Measurements from ENCODE around the gene PTPRN2.

Gene PTPRN2

DNA sequence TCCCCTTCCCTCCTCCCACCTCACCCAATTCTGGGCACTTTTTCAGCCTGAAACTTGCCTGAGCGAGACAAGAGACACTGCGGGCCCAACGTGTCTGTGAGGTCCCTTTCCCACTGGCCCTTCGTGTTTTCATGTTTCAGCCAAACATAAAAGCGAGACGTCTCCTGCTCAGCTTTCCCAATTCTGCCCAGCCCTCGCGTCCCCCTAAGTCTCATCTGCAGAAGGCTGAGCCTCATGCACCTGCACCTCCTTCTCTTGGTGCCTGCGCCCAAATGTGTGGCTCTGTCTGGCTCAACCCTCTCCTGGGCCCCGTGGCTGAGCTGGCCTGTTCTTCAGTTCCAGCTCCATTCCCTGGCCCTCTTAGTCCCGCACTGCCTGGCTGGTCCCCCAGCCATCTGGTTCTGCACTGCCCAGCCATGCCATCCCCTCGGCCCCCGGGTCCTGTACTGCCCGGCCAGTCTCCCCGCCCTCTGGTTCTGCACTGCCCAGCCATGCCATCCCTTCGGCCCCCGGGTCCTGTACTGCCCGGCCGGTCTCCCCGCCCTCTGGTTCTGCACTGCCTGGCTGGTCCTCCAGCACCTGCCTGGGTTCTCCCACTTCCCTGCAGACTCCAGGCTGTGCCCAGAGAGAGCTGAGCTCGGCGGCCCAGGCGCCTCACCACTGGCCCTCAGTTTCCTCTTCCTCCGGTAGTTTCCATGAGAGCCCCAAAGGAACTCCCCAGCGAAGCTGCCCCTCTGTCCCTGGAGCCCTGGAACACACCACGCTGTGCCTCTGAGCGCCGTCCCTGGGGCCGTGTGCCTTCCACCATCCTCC is 1026.7 kb downstream of the PTPRN2 start:
- CTCF ChIA-PET, result no interaction called here
- TF ChIP-seq, protein P1, sequence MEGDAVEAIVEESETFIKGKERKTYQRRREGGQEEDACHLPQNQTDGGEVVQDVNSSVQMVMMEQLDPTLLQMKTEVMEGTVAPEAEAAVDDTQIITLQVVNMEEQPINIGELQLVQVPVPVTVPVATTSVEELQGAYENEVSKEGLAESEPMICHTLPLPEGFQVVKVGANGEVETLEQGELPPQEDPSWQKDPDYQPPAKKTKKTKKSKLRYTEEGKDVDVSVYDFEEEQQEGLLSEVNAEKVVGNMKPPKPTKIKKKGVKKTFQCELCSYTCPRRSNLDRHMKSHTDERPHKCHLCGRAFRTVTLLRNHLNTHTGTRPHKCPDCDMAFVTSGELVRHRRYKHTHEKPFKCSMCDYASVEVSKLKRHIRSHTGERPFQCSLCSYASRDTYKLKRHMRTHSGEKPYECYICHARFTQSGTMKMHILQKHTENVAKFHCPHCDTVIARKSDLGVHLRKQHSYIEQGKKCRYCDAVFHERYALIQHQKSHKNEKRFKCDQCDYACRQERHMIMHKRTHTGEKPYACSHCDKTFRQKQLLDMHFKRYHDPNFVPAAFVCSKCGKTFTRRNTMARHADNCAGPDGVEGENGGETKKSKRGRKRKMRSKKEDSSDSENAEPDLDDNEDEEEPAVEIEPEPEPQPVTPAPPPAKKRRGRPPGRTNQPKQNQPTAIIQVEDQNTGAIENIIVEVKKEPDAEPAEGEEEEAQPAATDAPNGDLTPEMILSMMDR (IDR thresholded peaks at IDR 0.05; ENCODE audit: insufficient read depth, low read length, missing control alignments), result no peak
- POLR2A ChIA-PET, result no interaction called here
- DNase-seq (ENCODE audit: low read depth, low spot score), result no peak
- H3K4me3 ChIP-seq (ENCODE audit: low read depth, low read length), result no peak overlapping the region

DNA sequence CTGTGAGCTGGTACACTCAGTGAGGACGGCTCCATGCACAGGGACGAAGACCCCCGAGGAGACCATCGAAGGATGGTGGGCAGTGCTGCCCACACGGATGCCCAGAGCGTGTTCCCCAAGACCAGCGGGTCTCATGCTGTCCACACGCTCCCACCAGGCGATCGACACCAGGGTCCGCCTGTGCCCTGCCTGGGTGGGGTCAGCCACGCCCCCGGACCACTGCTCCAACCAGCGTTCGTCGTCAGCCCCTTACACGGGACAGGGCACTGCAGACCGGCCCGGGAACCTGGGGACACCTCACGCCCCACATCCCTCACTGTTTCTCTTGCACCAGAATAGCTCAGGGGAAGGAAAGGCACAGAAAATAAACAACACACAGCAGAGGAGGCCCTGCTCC is 1027.4 kb downstream of the PTPRN2 start:
- ChIA-PET POLR2A (no interaction called here), CTCF (no interaction called here)
- TF ChIP-seq, protein P1 (IDR thresholded peaks at IDR 0.05; ENCODE audit: insufficient read depth, low read length, missing control alignments), result no peak
- no peak overlapping the region for H3K4me3 ChIP-seq (ENCODE audit: low read depth, low read length)
- no peak for DNase-seq (ENCODE audit: low read depth, low spot score)

DNA sequence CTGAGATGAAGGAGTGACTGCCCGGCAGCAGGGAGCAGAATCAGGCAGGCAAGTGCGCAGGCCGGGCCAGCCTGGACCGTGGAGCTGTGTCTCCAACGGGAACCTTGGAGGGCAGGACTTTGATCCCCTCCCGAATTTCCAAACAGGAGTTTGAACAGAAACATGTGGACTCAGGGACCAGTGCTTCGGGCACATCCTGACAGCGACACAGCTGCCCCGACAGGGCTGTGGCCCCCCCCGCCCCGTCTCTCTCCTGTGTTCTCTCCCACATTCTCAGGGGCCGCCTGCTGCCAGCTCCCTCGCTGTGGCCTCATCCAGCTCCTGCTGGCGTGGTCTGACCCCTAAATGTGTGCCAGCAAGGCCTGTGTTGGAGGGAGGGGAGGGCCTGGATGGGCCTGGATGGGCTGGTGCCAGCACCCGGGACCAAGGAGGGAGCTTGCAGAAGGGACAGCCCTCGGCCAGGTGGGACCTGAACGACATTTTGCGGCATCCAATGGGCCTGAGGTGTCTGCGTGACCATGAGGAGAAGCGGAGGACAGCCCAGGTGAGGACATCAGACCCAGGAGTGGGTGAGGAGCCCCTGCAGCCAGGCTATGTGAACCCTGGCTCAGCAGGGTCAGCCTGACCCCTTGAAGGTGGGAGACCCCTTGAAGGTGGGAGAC is 1027.9 kb downstream of the PTPRN2 start:
- no peak overlapping the region for H3K4me3 ChIP-seq (ENCODE audit: low read depth, low read length)
- TF ChIP-seq, protein P1 (IDR thresholded peaks at IDR 0.05; ENCODE audit: insufficient read depth, low read length, missing control alignments), result no peak
- POLR2A ChIA-PET, result no interaction called here
- DNase-seq (ENCODE audit: low read depth, low spot score), result no peak
- CTCF ChIA-PET, result no interaction called here

DNA sequence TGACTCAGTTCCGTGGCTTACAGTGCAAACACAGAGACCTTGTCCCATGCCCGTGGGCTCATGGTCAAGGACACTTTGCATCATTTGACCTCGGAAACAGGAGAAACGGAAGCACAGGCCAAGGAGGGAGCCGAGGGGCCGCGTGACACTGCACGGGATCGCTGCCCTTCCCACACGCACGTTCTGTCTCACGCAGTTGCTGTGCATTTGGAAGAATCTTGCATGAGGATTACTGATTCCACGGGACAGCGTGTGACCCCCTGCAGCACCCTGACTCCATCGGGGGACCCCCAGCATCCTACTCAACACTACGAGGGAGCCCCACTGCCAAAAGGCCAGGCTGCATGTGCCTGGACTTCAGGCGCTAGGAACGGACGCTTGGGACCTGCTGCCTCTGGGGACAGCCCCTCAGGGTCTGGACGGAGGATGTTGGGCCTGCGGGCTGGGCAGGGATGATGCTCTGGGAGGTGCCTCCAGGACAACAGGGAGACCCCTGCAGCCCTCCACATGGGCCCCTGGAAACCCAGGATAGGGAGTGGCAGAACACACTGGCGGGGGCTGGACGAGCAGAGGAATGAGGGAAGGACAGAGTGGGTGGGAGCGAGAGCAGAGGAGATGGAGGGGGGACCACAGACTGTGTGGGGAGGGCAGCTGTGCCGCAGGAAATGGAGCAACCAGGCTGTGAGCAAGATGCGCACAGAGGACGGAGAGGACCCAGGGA is 1028.6 kb downstream of the PTPRN2 start:
- no peak for DNase-seq (ENCODE audit: low read depth, low spot score)
- TF ChIP-seq, protein P1 (IDR thresholded peaks at IDR 0.05; ENCODE audit: insufficient read depth, low read length, missing control alignments), result no peak
- POLR2A ChIA-PET, result no interaction called here
- CTCF ChIA-PET, result no interaction called here
- no peak overlapping the region for H3K4me3 ChIP-seq (ENCODE audit: low read depth, low read length)

DNA sequence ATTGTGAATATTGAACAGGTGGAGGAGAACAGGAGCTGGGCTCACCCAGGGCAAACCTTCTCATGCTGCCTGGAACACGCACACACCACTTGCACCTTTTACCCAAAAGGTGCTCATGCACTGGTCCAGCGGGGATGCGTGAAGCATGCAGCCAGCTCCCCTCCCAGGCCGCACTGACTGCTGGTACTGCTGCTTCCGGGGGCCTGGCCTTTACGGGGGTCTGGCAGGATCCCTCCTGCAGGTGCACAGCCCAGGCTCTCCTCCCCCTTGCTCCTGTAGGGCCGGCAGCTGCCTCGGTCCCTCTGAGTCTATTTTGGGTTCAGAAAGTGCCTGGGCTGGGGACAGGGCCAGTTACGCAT is 1029.1 kb downstream of the PTPRN2 start:
- no peak overlapping the region for H3K4me3 ChIP-seq (ENCODE audit: low read depth, low read length)
- POLR2A ChIA-PET, result no interaction called here
- TF ChIP-seq, protein P1 (IDR thresholded peaks at IDR 0.05; ENCODE audit: insufficient read depth, low read length, missing control alignments), result no peak
- no peak for DNase-seq (ENCODE audit: low read depth, low spot score)
- CTCF ChIA-PET, result no interaction called here

DNA sequence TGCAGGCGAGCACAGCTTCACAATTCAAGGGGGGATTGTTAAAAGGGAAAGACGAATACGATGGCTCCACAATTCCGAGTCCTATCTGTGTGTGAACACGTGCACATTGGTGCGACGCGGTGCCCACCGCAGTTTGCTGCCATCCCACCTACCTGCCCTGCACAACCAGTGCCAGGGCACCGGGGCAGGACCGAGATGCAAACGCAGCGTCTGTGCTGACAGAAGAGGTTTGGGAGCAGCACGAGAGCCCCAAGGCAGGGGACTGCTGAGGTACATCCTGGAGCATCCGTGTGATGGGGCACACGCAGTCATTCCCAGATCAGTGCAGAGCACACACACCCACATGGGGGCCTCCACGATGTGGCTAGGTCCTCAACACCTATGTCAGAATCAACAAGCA is 1029.6 kb downstream of the PTPRN2 start:
- DNase-seq (ENCODE audit: low read depth, low spot score), result no peak
- TF ChIP-seq, protein P1 (IDR thresholded peaks at IDR 0.05; ENCODE audit: insufficient read depth, low read length, missing control alignments), result no peak
- CTCF ChIA-PET, result no interaction called here
- POLR2A ChIA-PET, result no interaction called here
- no peak overlapping the region for H3K4me3 ChIP-seq (ENCODE audit: low read depth, low read length)

All from AG04449 (cell line).